ENCODE measurements around the gene CIC. TPM values are rescaled to one million over a fixed set of nuclear protein-coding genes. Genes with fewer than 3 reads are reported as not detected.

The CIC gene
- total RNA-seq, 1 experiment from 2014 or later, result 60.7 TPM

DNA sequence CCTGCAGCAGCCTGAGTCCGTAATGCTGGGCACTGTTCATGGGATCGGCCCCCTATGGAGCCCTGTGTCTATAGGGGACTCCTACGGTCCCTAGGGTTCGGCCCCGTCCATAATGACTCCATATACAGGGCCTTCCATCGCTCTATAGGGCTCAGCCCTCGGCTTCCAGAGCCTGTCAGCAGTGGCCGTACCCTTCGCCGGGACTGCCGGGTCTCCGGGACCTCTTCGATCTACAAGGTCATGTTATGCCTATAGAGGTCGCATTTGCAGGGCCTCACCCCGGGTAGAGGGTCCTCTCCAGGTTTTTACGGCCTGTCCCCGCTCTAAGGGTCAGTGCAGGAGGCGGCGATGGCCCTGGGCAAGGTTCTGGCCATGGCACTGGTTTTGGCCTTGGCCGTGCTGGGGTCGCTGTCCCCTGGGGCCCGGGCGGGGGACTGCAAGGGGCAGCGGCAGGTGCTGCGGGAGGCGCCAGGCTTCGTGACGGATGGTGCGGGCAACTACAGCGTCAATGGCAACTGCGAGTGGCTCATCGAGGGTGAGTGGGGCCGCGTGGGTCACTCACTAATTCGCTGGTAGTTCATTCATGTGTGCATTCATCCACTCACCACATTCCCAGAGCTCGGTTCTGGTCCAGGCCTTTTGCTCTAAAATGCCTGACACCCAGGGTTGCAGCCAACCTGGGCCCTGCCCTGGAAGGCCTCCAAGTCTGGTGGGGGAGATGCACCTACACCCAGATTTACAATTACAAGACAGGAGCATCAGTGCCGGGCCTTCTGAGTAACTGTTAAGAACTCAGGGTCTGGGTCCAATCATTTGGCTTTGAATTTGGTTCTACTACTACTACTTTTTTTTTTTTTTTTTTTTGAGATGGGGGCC lies 57.1 kb downstream of the CIC start:
- no peak overlapping the region for H3K27ac ChIP-seq
- peaks cover 14% of the 10 kb centered on the region for H3K4me1 ChIP-seq (replicated peaks; ENCODE audit: insufficient read depth)
- no peaks in the 10 kb centered on the region for H3K36me3 ChIP-seq (ENCODE audit: low read depth)
- no peak for DNase-seq
- H3K9me2 ChIP-seq (ENCODE audit: insufficient read depth), result no peaks in the 10 kb centered on the region
- H3K9me3 ChIP-seq (ENCODE audit: insufficient read depth, low read depth), result no peaks in the 10 kb centered on the region
- ChIA-PET CTCF (no interaction called here), POLR2A (ENCODE audit: unreplicated experiment) (interaction anchor here (0.7 kb wide), 1 partner anchor 67 kb away, joined by 13 read pairs; no protein-coding TSS in a partner anchor)
- peak overlapping the region; percentile 94 for H3K4me3 ChIP-seq
- H3K27me3 ChIP-seq (ENCODE audit: insufficient read depth, low read depth), result no peaks in the 10 kb centered on the region
- TF ChIP-seq, protein P1, sequence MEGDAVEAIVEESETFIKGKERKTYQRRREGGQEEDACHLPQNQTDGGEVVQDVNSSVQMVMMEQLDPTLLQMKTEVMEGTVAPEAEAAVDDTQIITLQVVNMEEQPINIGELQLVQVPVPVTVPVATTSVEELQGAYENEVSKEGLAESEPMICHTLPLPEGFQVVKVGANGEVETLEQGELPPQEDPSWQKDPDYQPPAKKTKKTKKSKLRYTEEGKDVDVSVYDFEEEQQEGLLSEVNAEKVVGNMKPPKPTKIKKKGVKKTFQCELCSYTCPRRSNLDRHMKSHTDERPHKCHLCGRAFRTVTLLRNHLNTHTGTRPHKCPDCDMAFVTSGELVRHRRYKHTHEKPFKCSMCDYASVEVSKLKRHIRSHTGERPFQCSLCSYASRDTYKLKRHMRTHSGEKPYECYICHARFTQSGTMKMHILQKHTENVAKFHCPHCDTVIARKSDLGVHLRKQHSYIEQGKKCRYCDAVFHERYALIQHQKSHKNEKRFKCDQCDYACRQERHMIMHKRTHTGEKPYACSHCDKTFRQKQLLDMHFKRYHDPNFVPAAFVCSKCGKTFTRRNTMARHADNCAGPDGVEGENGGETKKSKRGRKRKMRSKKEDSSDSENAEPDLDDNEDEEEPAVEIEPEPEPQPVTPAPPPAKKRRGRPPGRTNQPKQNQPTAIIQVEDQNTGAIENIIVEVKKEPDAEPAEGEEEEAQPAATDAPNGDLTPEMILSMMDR (conservative IDR thresholded peaks at IDR 0.05), result no peak; the same call in 1 of the 2 replicates
- no peak for TF ChIP-seq EZH2 (IDR thresholded peaks at IDR 0.05; ENCODE audit: low read depth)
- H2AFZ ChIP-seq, result peak overlapping the region; percentile 98
- no peaks in the 10 kb centered on the region for H4K20me1 ChIP-seq (ENCODE audit: insufficient read depth)
- H3K4me2 ChIP-seq, result peak overlapping the region; percentile 96
- peaks cover 21% of the 10 kb centered on the region for H3K79me2 ChIP-seq (ENCODE audit: low read depth)
- intact Hi-C loops (cut with micrococcal nuclease; ENCODE audit: unreplicated experiment), result loop anchor here (1.0 to 5.0 kb wide), 7 partner anchors 24 to 218 kb away; partner anchors contain the start of genes PAFAH1B3, POU2F2 and PRR19
- 0 out of 2 replicates have a peak, but pooled peaks cover 6% of the 10 kb centered on the region for H3F3A ChIP-seq (ENCODE audit: insufficient read depth, low read depth)
- no TSS peak for BruUV-seq (replicated peaks)

DNA sequence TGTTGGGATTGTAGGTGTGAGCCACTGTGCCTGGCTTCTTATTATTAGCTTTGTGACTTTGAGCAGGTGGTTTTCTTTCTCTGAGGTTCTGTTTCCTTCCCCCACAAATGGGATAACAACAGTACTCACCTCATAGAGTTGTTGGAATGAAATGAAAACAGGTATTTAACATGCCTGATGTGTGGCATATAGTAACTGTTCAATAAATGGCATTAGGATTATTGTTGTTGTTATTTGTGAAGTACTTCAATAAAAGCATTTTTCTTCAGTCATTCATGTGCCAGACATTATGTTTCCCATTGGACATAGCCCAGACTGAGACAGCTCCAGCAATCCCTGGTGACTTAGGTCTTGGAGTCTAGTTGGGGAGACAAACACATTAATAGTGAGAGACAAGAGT lies 57.9 kb downstream of the CIC start:
- Histone ChIP-seq H2AFZ (no peak overlapping the region), H3K27me3 (ENCODE audit: insufficient read depth, low read depth) (no peaks in the 10 kb centered on the region), H3K9me2 (ENCODE audit: insufficient read depth) (no peaks in the 10 kb centered on the region), H3K36me3 (ENCODE audit: low read depth) (no peaks in the 10 kb centered on the region), H3K4me2 (peak overlapping the region; percentile 96), H3F3A (ENCODE audit: insufficient read depth, low read depth) (0 out of 2 replicates have a peak, but pooled peaks cover 6% of the 10 kb centered on the region), H3K9me3 (ENCODE audit: insufficient read depth, low read depth) (no peaks in the 10 kb centered on the region), H4K20me1 (ENCODE audit: insufficient read depth) (no peaks in the 10 kb centered on the region), H3K4me1 (replicated peaks; ENCODE audit: insufficient read depth) (peaks cover 14% of the 10 kb centered on the region), H3K27ac (no peak overlapping the region), H3K4me3 (peak overlapping the region; percentile 94; the same call in 1 of the 2 replicates), H3K79me2 (ENCODE audit: low read depth) (peaks cover 21% of the 10 kb centered on the region)
- intact Hi-C loops (cut with micrococcal nuclease; ENCODE audit: unreplicated experiment), result loop anchor here (5.0 kb wide), 1 partner anchor 105 kb away; no protein-coding TSS in a partner anchor
- ChIA-PET CTCF (no interaction called here), POLR2A (ENCODE audit: unreplicated experiment) (interaction anchor here (0.6 to 0.7 kb wide), 2 partner anchors 82 to 84 kb away, joined by 3 to 4 read pairs; partner anchors contain the start of gene GSK3A)
- no TSS peak for BruUV-seq (replicated peaks)
- no peak for TF ChIP-seq EZH2 (IDR thresholded peaks at IDR 0.05; ENCODE audit: low read depth)
- TF ChIP-seq, protein P1 (conservative IDR thresholded peaks at IDR 0.05), result no peak
- no peak for DNase-seq

DNA sequence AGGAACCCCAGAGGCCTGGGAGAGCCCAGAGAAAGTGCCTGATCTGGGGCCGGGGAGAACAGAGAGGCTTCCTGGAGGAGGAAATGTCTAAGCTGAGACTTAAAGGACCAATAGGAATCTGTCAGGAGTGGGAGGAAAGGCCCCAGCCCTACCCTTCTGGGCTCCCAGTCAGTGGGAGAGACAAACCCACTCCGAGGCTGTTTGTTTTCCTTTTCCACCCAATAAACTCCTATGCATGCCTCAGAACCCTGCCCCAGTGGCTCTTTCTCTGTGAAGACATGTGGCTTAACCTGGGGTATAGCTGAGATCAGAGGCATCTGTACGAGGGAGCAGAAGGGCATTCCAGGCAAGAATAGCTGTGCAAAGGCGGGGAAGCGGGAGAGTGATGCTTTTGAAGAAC lies 58.3 kb downstream of the CIC start:
- H3K4me2 ChIP-seq, result peak overlapping the region; percentile 96

More for the DNA sequence above, 58.3 kb downstream of the CIC start:
- Histone ChIP-seq H3K9me2 (ENCODE audit: insufficient read depth) (no peaks in the 10 kb centered on the region), H3K79me2 (ENCODE audit: low read depth) (peaks cover 21% of the 10 kb centered on the region), H3K9me3 (ENCODE audit: insufficient read depth, low read depth) (no peaks in the 10 kb centered on the region), H3K4me1 (replicated peaks; ENCODE audit: insufficient read depth) (peaks cover 14% of the 10 kb centered on the region), H3F3A (ENCODE audit: insufficient read depth, low read depth) (0 out of 2 replicates have a peak, but pooled peaks cover 6% of the 10 kb centered on the region), H2AFZ (no peak overlapping the region), H3K27ac (no peak overlapping the region), H4K20me1 (ENCODE audit: insufficient read depth) (no peaks in the 10 kb centered on the region), H3K4me3 (no peak overlapping the region), H3K27me3 (ENCODE audit: insufficient read depth, low read depth) (no peaks in the 10 kb centered on the region), H3K36me3 (ENCODE audit: low read depth) (no peaks in the 10 kb centered on the region)
- no peak for TF ChIP-seq EZH2 (IDR thresholded peaks at IDR 0.05; ENCODE audit: low read depth)
- TF ChIP-seq, protein P1 (conservative IDR thresholded peaks at IDR 0.05), result no peak
- ChIA-PET CTCF (no interaction called here), POLR2A (ENCODE audit: unreplicated experiment) (interaction anchor here (0.6 to 0.7 kb wide), 2 partner anchors 82 to 85 kb away, joined by 3 to 4 read pairs; partner anchors contain the start of gene GSK3A)
- DNase-seq, result no peak
- intact Hi-C loops (cut with micrococcal nuclease; ENCODE audit: unreplicated experiment), result loop anchor here (5.0 kb wide), 1 partner anchor 105 kb away; no protein-coding TSS in a partner anchor
- BruUV-seq (replicated peaks), result no TSS peak
